Stimulated activated CD4-positive, alpha-beta T cell treated with anti-CD3 and anti-CD28 coated beads, Interleukin-2, amount 100 ng/mL, for 48 hours (primary cell): Measurements from ENCODE around the gene HOXD1.

ENCODE experiments used
- DNase-seq, 2 donors: peaks; one replicate each; pipeline ENCODE4 v3.0.0-alpha.2; 2020

The HOXD1 gene

GRCh38 chr2:176187899-176188773, at the start of gene HOXD1:
HOXD1 (plus strand) TSS chr2:176188668; CDS start chr2:176188802, 134 bp downstream.
- DNase-seq, result no peak

GRCh38 chr2:176138923-176139660, 49.4 kb upstream of the HOXD1 start:
- no peak for DNase-seq

DNA sequence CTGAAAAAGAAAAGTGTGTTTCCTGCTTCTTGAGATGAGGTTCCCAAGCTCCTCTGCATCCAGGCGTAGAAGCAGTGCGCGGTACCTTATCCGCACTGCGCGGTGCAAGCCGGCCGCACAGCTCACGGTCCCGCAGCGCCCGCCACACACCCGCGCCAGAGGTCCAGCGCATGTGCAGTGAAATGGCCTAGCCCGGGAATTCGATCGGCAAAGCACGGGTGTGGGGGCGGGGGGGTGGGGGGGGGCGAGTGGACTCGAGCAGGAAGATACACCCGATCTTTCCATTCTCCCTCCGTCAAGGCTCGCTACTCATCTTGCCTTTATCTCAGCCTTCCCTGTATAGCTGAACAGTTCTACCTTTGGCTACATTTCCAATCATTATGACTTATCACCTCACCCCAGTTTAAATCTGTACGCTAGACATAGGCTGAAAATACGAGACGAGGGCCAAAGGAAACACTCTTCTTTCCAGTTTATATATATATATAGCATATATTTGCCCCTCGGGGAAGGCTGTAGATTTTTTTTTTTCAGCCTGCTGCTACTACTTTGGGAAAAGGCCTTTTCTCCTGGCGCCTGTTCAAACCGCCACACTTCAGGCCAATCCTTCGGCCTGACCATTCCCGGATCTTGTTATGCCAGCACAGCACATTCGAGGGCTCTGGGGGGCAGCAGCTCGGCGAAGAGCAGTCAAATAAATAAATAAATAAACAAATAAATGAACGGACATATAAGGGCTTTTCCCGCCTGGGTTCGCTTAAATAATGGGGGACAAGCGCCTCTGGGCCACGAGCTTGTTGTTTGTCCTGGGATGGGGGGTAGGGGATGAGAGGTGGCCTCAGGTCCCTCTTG, 48.6 kb upstream of the HOXD1 start:
- DNase-seq, result no peak

DNA sequence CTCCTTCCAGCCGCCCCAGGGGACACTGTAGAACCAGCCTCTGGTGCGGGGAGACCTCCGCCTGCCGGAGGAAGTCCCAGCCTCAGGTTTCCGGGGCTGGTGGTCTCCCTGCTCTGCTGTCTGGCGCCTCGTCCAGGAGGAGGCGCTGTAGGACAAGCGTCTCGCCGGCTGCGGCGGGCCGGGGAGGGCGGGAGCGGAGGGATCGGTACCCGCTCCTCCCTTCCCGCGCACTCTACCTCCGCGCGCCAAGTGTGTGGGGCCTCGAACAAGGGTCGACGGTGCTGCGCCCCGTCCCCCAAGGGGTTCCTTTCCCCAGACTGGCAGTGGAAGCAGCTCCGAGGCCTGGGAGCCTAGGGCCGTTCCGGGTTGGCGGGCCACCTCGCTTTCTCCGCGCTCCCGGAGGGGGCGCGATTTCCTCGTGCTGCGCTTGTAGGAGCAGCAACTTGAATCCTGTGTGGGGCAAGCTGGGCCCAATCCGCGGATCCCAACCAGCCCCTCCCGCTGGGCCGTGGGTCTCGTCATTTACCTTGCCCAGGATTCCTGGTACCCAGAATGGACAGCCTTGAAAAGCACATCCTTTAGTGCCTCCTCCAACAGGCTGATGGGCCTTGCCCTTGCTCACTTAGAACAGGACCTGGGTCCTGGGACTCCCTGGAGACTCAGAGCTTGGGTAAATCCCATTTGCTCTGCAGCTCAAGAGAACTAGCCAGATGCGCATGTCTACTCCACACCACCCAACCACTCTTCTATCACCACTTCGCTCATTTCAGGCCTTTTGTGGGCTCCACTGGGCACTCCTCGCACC, 47.8 kb upstream of the HOXD1 start:
- peak; percentile 61 to 70 for DNase-seq

- DNase-seq, result no peak
These were observed 46.2 kb upstream of the HOXD1 start for GRCh38 chr2:176142281-176142680.

DNA sequence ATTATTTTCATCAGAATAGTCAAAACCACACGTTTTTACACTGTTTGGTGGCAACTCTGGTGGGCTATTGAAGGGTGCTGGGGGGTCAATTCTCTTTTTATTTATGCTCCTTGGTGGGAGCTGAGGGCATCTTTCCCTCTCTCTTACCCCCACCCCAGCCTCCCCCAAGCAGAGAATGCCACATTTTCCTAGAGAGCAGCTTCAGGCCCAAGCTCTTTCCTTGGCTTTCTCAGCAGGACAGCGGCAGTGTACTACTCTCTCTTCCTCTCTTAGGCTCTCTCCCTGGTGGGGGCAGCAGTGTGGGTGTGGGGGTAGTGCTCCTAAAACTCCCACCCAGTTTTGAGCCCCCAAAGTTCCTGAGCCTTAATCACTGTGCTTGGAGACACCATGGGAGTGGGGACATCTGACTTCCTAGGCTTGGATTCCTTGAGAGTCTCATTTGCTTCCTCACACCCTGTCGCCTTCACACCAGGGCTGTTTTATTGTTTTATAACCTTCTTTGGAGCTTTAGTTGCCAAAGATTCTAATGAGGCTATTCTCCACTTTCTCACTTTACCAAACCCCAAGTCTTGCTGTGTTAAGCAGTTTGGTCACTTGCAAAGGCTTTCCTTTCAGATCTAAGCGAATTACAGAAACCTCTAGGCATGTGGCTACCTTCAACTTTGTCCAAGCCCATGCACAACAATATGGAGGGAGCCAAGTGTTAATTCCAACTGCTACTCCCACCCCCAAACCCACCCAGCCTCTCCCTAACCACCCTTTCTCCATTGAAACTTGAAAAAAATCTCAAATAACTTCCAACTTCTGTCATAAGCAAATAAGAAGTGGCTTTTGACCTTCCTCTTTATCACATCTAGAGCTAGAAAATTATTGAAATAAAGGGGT, 43.1 kb upstream of the HOXD1 start:
- no peak for DNase-seq

GRCh38 chr2:176146101-176146500, 42.4 kb upstream of the HOXD1 start:
- no peak for DNase-seq

DNA sequence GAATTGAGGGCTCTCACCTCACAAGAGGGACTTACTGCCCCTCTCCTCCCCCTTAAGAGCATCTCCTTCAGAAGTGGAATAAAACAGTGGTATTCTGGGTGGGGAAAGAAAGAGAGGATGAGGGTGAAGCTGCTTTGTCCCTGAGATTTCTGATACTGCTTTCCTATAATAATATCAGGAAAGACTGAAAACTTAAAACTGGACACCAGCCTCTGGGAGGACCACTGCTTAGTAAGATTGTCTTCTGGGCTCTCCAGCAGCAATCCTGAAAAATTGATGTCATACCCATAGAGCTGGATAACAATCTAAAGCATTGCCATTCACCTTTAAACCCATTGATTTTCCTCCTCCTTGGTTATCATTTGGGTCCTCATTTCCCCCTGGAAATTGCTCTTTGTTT, 41.8 kb upstream of the HOXD1 start:
- no peak for DNase-seq

- DNase-seq, result no peak
These were observed 41.2 kb upstream of the HOXD1 start for GRCh38 chr2:176147210-176147799.

- DNase-seq, result no peak
These were observed 40.5 kb upstream of the HOXD1 start for GRCh38 chr2:176147800-176148496.

DNA sequence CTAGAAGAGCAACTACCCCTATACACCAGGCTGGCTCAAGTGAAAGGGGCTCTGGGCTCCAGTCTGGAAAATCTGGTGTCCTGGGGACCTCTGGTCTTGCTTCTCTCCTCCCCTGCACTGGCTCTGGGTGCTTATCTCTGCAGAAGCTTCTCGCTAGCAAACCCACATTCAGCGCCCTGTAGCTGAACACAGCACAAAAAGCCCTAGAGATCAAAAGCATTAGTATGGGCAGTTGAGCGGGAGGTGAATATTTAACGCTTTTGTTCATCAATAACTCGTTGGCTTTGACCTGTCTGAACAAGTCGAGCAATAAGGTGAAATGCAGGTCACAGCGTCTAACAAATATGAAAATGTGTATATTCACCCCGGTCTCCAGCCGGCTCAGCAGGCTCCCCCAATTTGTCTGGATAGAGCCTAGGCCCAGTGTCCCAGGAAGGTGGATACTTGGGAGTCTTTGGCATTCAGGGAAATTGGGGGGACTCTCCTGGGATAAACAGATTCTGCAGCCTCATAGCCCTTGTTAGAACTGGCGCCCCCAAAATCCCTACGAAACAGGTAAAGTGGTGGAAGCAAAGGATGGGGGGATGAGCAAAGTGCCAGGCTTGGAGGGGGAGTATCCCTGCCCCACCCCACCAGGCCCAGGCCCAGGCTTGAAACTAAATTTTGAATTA, 39.6 kb upstream of the HOXD1 start:
- no peak for DNase-seq

DNA sequence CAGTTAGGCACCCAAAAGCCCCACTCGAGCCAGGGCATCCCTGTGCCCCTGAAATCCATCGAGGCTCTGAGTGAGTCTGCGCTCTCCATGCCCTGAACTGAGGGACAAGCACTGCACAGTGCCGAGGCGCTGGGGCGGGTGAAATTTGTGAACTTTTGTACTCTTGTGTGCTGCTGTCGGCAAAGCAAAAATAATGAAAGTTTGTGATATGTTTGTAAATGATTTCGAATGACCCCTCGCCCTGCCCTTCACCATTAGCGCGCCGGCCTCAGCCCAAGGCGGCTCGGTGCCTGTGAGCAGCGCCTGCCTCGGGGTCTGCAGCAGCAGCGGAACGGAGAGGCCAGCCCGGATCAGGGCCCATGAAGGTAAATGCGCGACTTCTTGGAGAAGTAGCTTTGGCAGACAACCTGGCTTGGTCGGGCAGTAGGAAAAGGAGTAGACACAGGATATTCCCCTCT, 39.0 kb upstream of the HOXD1 start:
- no peak for DNase-seq

DNA sequence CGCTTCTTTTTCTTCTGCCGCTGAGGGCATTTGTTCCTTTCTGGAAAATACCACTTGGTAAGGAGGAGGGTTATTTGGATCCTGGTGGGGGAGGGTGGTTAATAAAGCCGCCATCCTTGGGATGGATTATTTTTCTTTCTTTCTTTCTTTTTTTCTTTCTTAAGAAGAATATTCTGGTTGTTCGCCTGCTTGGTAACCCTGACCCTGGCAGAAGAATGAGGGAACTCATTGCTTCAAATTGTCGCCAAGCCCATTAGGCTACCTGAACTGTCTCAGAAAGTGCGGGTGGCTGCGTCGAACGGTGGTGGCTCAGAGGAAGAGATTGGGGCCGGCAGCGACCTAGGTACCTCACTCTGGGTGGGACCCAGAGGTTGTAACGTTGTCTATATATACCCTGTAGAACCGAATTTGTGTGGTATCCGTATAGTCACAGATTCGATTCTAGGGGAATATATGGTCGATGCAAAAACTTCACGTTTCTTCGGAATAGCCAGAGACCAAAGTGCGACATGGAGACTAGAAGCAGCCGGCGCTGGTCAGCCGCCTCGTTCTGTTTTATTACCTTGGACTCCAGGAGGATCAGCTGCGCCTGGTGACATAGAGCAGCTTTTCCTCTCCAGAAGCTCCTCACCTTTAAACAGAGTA, 38.4 kb upstream of the HOXD1 start:
- no peak for DNase-seq

DNA sequence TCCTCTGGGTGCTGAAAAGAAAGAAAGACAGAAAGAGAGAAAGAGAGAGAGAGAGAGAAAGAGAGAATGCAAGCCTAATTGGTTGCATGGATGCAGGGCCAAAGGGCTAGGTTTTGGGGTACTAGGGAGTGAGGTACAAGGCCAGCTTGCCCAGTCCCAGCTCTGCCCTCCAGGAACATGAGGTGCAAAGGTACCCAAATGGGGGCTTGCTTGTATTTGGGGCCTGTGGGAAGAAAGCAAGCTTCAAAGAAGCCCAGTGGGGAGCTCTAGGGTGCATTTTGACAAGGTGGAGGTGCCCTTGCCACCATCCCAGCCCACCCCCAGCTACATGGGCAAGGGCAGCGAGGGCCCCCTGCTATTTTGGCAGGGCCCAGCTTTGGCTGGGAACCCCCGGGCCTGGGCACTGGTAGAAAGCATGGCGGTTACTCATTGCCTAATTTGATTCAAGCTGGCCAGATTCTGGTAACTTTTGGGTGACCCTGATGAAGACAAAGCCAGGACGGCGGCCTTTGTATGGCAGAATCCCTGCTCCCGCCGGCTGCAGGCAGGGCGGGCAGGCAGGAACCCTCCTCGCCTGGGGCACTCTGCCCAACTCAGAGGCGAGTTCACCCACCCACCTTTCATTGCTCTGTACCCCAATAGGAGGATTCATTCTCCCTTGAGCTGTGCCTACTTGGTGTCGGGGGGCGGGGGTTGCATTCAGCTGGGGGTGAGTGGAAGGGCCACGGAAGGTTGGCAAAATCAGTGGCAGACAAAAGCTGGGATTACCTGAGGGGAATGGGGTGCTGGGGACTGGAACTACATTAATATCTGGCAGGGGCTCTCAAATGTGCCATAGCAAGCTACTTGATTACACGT, 37.7 kb upstream of the HOXD1 start:
- no peak for DNase-seq

DNA sequence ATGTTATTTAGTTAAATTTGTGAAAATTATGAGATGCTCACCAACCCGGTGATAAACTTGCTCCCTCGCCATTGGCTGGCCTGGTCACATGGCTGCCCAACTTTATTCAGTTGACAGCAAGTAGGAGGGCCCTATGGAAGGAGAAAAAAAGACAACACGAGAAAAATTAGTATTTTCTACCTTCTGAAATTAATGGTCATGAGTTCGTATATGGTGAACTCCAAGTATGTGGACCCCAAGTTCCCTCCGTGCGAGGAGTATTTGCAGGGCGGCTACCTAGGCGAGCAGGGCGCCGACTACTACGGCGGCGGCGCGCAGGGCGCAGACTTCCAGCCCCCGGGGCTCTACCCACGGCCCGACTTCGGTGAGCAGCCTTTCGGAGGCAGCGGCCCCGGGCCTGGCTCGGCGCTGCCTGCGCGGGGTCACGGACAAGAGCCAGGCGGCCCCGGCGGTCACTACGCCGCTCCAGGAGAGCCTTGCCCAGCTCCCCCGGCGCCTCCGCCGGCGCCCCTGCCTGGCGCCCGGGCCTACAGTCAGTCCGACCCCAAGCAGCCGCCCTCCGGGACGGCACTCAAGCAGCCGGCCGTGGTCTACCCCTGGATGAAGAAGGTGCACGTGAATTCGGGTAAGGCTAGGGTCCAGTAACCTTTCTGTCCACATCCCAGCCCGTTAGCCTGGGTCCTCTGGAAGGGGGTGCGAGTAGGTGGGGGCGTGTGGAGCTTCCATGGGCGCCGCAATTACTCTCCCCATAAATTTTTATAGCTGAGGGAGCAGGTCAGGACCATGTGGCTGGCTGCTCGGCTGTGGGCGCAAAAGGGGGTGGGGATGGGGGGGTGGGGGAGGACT, 36.8 kb upstream of the HOXD1 start, which contains the start of gene HOXD4:
Gene HOXD4, plus strand, starts transcription at position 109 of the 846 bp plus-strand sequence. Its CDS starts 84 bp downstream, at position 193.
- DNase-seq, result no peak

GRCh38 chr2:176152350-176153181, 35.9 kb upstream of the HOXD1 start:
- DNase-seq, result no peak
